HCT116 (cell line): ENCODE measurements around the gene RAD51AP1. TPM values are rescaled to one million over a fixed set of nuclear protein-coding genes. Genes with fewer than 3 reads are reported as not detected.

ENCODE experiments used
- ATAC-seq: fragments of 200-7000 bp; cut with Tn5 transposase; 2 replicates; pipeline ENCODE4 v1.9.1; 2020; ENCODE audit warnings: mild to moderate bottlenecking, moderate library complexity
- BruUV-seq: library from RNA; stranded (reverse); fragments of 400-500 nt; replicated peaks from 2 replicates; lab custom pipeline; 2021; lab: Mats Ljungman, UMichigan
- CTCF ChIA-PET: fragments of 300-600 bp; sonication (Branson Sonifier 250); formaldehyde crosslinking; loops from one replicate; lab custom pipeline; 2021; ENCODE audit warnings: antibody characterized with exemption; lab: Charles Lee
- POLR2A ChIA-PET: fragments of 300-600, 350-600 bp; sonication (Branson Sonifier 250); formaldehyde crosslinking; loops from one replicate; lab custom pipeline; 2021; ENCODE audit warnings: antibody characterized with exemption; lab: Charles Lee
- RAD21 ChIA-PET, 2 experiments: fragments of 300-600 bp; sonication (Branson Sonifier 250); formaldehyde crosslinking; loops; one replicate each; lab custom pipeline; 2023; ENCODE audit warnings: low total read pairs in 2 of 2; ENCODE audit not compliant: uncharacterized antibody in 2 of 2, unreplicated experiment in 2 of 2, low non-redundant PET in 1 of 2; lab: Charles Lee
- DNase-seq: peaks from one replicate; pipeline ENCODE4 v3.0.0-alpha.2; 2010; ENCODE audit warnings: low read depth, low spot score
- H2AFZ ChIP-seq: fragments of 200-600 bp; shearing (Covaris generic), sonication (generic); 2 replicates; pipeline ENCODE4 v1.6.1; 2017; ENCODE audit warnings: low read depth, mixed run types, mixed read lengths, antibody characterized with exemption, low read length; ENCODE audit not compliant: poor library complexity, severe bottlenecking
- H3K27ac ChIP-seq: 2 replicates; pipeline ENCODE4 v1.5.1; 2012; ENCODE audit warnings: low read depth, low read length
- H3K27me3 ChIP-seq: fragments of 200-600 bp; sonication (generic); 2 replicates; pipeline ENCODE4 v1.6.1; 2016; ENCODE audit warnings: mixed run types, low read length, mixed read lengths; ENCODE audit not compliant: insufficient read depth
- H3K36me3 ChIP-seq, 2 experiments: fragments of 200-500 bp in 1 of 2; fragments of 200-600 bp in 1 of 2; sonication (Bioruptor generic) in 1 of 2; sonication (generic) in 1 of 2; 2 replicates each; pipeline versions ENCODE4 v1.5.1 to v1.6.1; 2014 to 2016; ENCODE audit warnings: low read length in 2 of 2, inconsistent platforms in 1 of 2, mixed read lengths in 1 of 2, mixed run types in 1 of 2; ENCODE audit not compliant: insufficient read depth in 2 of 2, control insufficient read depth in 1 of 2
- H3K4me1 ChIP-seq, 2 experiments: fragments of 200-600 bp in 1 of 2; sonication (generic) in 1 of 2; 2 replicates each; pipeline versions ENCODE4 v1.5.1 to v1.6.1; 2012 to 2017; ENCODE audit warnings: low read length in 2 of 2, inconsistent platforms in 1 of 2, mild to moderate bottlenecking in 1 of 2, mixed read lengths in 1 of 2, mixed run types in 1 of 2, moderate library complexity in 1 of 2; ENCODE audit not compliant: insufficient read depth in 2 of 2, control insufficient read depth in 1 of 2
- H3K4me2 ChIP-seq: fragments of 200-600 bp; sonication (generic); 2 replicates; pipeline ENCODE4 v1.6.1; 2017; ENCODE audit warnings: mixed run types, low read length, mixed read lengths
- H3K4me3 ChIP-seq, 2 experiments: fragments of 200-600 bp in 1 of 2; sonication (generic) in 1 of 2; replicated peaks in 1 of 2; 2 replicates each; pipeline ENCODE4 v1.5.1; 2011 to 2016; ENCODE audit warnings: low read length in 2 of 2, control low read depth in 1 of 2, low read depth in 1 of 2, mild to moderate bottlenecking in 1 of 2, mixed read lengths in 1 of 2, mixed run types in 1 of 2
- H3K79me2 ChIP-seq: fragments of 200-600 bp; sonication (generic); 2 replicates; pipeline ENCODE4 v1.6.1; 2017; ENCODE audit warnings: mild to moderate bottlenecking, mixed run types, low read length, moderate library complexity, mixed read lengths; ENCODE audit not compliant: insufficient read depth
- H3K9ac ChIP-seq: fragments of 200-600 bp; sonication (generic); 2 replicates; pipeline ENCODE4 v1.6.1; 2016; ENCODE audit warnings: low read length, mixed read lengths
- H3K9me2 ChIP-seq: fragments of 200-600 bp; sonication (generic), shearing (Covaris generic); 2 replicates; pipeline ENCODE4 v1.6.1; 2017; ENCODE audit warnings: mixed run types, mild to moderate bottlenecking, moderate library complexity; ENCODE audit not compliant: insufficient read depth
- H3K9me3 ChIP-seq, 2 experiments: fragments of 200-500 bp in 1 of 2; fragments of 200-600 bp in 1 of 2; sonication (Bioruptor generic) in 1 of 2; sonication (generic) in 1 of 2; 2 replicates each; pipeline ENCODE4 v1.6.1; 2014 to 2017; ENCODE audit warnings: low read length in 2 of 2, mixed read lengths in 2 of 2, inconsistent platforms in 1 of 2, low read depth in 1 of 2, mild to moderate bottlenecking in 1 of 2, mixed run types in 1 of 2, moderate library complexity in 1 of 2; ENCODE audit not compliant: control insufficient read depth in 1 of 2, insufficient read depth in 1 of 2
- H4K20me1 ChIP-seq: fragments of 200-600 bp; sonication (generic), shearing (Covaris generic); 2 replicates; pipeline ENCODE4 v1.6.1; 2017; ENCODE audit warnings: mixed run types, mild to moderate bottlenecking, moderate library complexity; ENCODE audit not compliant: insufficient read depth
- CBX3 ChIP-seq: IDR thresholded peaks from 2 replicates; pipeline ENCODE4 v1.6.1; 2012; ENCODE audit warnings: low read depth
- EZH2 ChIP-seq: fragments of 200-600 bp; sonication (generic); IDR thresholded peaks from 2 replicates; pipeline ENCODE4 v1.6.1; 2017; ENCODE audit warnings: antibody characterized with exemption, mixed run types
- JUND ChIP-seq: IDR thresholded peaks from 2 replicates; pipeline ENCODE4 v1.6.1; 2012
- POLR2AphosphoS5 ChIP-seq: IDR thresholded peaks from 2 replicates; pipeline ENCODE4 v1.6.1; 2011; ENCODE audit warnings: mild to moderate bottlenecking, low read depth, low read length, moderate library complexity
- RAD21 ChIP-seq: IDR thresholded peaks from 2 replicates; pipeline ENCODE4 v1.6.1; 2012; ENCODE audit warnings: low read depth, mild to moderate bottlenecking
- SIN3A ChIP-seq: IDR thresholded peaks from 2 replicates; pipeline ENCODE4 v1.6.1; 2012; ENCODE audit warnings: low read depth
- SP1 ChIP-seq: IDR thresholded peaks from 2 replicates; pipeline ENCODE4 v1.6.1; 2012; ENCODE audit warnings: low read depth
- SRF ChIP-seq: IDR thresholded peaks from 2 replicates; pipeline ENCODE4 v1.6.1; 2012; ENCODE audit warnings: low read depth
- ZFX ChIP-seq: fragments of 450-650 bp; IDR thresholded peaks from 2 replicates; pipeline ENCODE4 v1.6.1; 2017
- ZNF274 ChIP-seq: fragments of 200-500 bp; sonication (Bioruptor generic); IDR thresholded peaks from 2 replicates; pipeline ENCODE4 v1.6.1; 2014; ENCODE audit warnings: mild to moderate bottlenecking, low read depth, low read length, inconsistent platforms
- intact Hi-C: fragments of 100-400 bp; cut with micrococcal nuclease; formaldehyde crosslinking; loops from 2 replicates; pipeline ENCODE4 v1.10.0; 2022
- total RNA-seq: library from RNA; stranded (reverse); gene quantifications from one replicate; pipeline ENCODE4 v1.2.1, GENCODE V29; 2021; ENCODE audit not compliant: unreplicated experiment
- TF ChIP-seq, protein P1 (sequence below): IDR thresholded peaks from 2 replicates; pipeline ENCODE4 v1.6.1; 2011; ENCODE audit warnings: mild to moderate bottlenecking, low read length, moderate library complexity; ENCODE audit not compliant: insufficient replicate concordance; ENCODE audit errors: extremely low read depth
- TF ChIP-seq, protein P2 (sequence below): IDR thresholded peaks from 2 replicates; pipeline ENCODE4 v1.6.1; 2012

RAD51AP1 gene
- total RNA-seq, 1 experiment from 2014 or later, result 28.2 TPM

DNA sequence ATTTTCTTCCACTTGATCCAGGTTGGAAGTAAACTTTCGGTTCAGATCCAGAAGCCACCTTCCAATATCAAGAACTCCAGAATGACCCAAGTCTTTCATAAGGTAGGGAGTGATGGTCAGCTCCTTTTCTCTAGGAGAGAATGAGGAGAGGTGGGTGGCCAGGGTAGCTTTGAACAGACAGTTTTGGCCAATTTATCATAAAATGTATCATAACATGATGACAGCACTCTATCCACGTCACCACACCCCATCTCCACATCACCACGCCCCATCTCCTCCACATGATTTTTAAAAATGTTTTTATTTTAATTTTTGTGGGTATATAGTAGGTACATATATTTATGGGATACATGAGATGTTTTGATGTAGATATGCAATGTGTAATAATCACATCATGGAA lies 50.2 kb downstream of the RAD51AP1 start:
- Histone ChIP-seq H3K27me3 (no peaks in the 10 kb centered on the region), H3K4me3 (no peak overlapping the region), H3K27ac (no peak overlapping the region), H4K20me1 (no peaks in the 10 kb centered on the region), H2AFZ (no peak overlapping the region), H3K9ac (no peak overlapping the region), H3K4me1 (no peaks in the 10 kb centered on the region), H3K9me3 (no peaks in the 10 kb centered on the region), H3K79me2 (no peaks in the 10 kb centered on the region), H3K9me2 (no peaks in the 10 kb centered on the region), H3K4me2 (no peak overlapping the region), H3K36me3 (no peaks in the 10 kb centered on the region)
- ATAC-seq, result no peak
- RAD21 ChIA-PET, result no interaction called here
- intact Hi-C loops, result no loop called here
- POLR2A ChIA-PET, result no interaction called here
- CTCF ChIA-PET, result no interaction called here
- no TSS peak for BruUV-seq
- no peak for DNase-seq
- TF ChIP-seq ZFX (no peak), CBX3 (no peak), ZNF274 (no peak), JUND (no peak), SIN3A (no peak), EZH2 (no peak), SRF (no peak), POLR2AphosphoS5 (no peak), RAD21 (no peak), SP1 (no peak)
- TF ChIP-seq, protein P1, sequence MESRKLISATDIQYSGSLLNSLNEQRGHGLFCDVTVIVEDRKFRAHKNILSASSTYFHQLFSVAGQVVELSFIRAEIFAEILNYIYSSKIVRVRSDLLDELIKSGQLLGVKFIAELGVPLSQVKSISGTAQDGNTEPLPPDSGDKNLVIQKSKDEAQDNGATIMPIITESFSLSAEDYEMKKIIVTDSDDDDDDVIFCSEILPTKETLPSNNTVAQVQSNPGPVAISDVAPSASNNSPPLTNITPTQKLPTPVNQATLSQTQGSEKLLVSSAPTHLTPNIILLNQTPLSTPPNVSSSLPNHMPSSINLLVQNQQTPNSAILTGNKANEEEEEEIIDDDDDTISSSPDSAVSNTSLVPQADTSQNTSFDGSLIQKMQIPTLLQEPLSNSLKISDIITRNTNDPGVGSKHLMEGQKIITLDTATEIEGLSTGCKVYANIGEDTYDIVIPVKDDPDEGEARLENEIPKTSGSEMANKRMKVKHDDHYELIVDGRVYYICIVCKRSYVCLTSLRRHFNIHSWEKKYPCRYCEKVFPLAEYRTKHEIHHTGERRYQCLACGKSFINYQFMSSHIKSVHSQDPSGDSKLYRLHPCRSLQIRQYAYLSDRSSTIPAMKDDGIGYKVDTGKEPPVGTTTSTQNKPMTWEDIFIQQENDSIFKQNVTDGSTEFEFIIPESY, result no peak
- TF ChIP-seq, protein P2, sequence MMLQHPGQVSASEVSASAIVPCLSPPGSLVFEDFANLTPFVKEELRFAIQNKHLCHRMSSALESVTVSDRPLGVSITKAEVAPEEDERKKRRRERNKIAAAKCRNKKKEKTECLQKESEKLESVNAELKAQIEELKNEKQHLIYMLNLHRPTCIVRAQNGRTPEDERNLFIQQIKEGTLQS, result no peak
